Gastroesophageal sphincter (tissue), 3 donors: ENCODE results near the gene PTCRA.
"Not testable (repeated sequence)": the region's sequence is repeated elsewhere in the genome, so short reads cannot be mapped to it uniquely, and the experiment has no call there.

ENCODE experiments used
- CTCF ChIP-seq, 4 experiments: fragments of 200-600 bp in 2 of 4; fragments of 450-650 bp in 2 of 4; sonication (generic) in 1 of 4; IDR thresholded peaks; one replicate each; pipeline ENCODE4 v1.5.1; 2017 to 2019; ENCODE audit warnings: antibody characterized with exemption in 4 of 4, mild to moderate bottlenecking in 2 of 4, moderate library complexity in 2 of 4
- POLR2A ChIP-seq, 2 donors: fragments of 450-650 bp; IDR thresholded peaks; one replicate each; pipeline ENCODE4 v1.6.1; 2017; ENCODE audit warnings: antibody characterized with exemption in 2 of 2, mild to moderate bottlenecking in 2 of 2, moderate library complexity in 1 of 2

- not testable (repeated sequence) for TF ChIP-seq CTCF, POLR2A (IDR thresholded peaks at IDR 0.05)
Observed at GRCh38 chr6:42888201-42888600, 27.7 kb upstream of the PTCRA start.
